GM20000 (cell line): ENCODE results near the gene MAGOH.

Source experiments
- DNase-seq: peaks from one replicate; pipeline ENCODE4 v3.0.0; 2012; ENCODE audit warnings: low spot score
- CTCF ChIP-seq: IDR thresholded peaks from 2 replicates; pipeline ENCODE4 v1.5.1; 2012; ENCODE audit warnings: mild to moderate bottlenecking, control low read depth; ENCODE audit errors: extremely low read depth, missing control alignments

MAGOH gene

GRCh38 chr1:53267761-53268160 lies 29.4 kb upstream of the MAGOH start:
- TF ChIP-seq CTCF = no peak
- DNase-seq = no peak

GRCh38 chr1:53266038-53266437 lies 27.7 kb upstream of the MAGOH start:
- no peak for TF ChIP-seq CTCF
- DNase-seq = no peak

GRCh38 chr1:53265581-53265980 lies 27.3 kb upstream of the MAGOH start:
- TF ChIP-seq CTCF = no peak
- no peak for DNase-seq

- no peak for DNase-seq
- no peak for TF ChIP-seq CTCF
Measured at GRCh38 chr1:53264048-53264447, 25.7 kb upstream of the MAGOH start.

GRCh38 chr1:53262000-53262399 lies 23.7 kb upstream of the MAGOH start:
- no peak for TF ChIP-seq CTCF
- DNase-seq = no peak

- DNase-seq = no peak
- TF ChIP-seq CTCF = no peak
Measured at GRCh38 chr1:53260631-53261247, 22.4 kb upstream of the MAGOH start.

GRCh38 chr1:53259932-53260331 lies 21.6 kb upstream of the MAGOH start:
- no peak for DNase-seq
- TF ChIP-seq CTCF = no peak
